ENCODE data around the gene IRF8.
"Not testable (repeated sequence)": the region's sequence is repeated elsewhere in the genome, so short reads cannot be mapped to it uniquely, and the experiment has no call there.

Gene IRF8

GRCh38 chr16:85898521-85899442 is at the start of gene IRF8:
TSS of gene IRF8 (plus strand) at chr16:85899162. CDS start at chr16:85903016, 3,854 bp downstream.
- DNase-seq (ENCODE audit: low read depth), result peak; percentile 74

- no peak for DNase-seq (ENCODE audit: low read depth)
These were observed 49.6 kb upstream of the IRF8 start for GRCh38 chr16:85849388-85849787.

GRCh38 chr16:85850344-85850880 is 48.5 kb upstream of the IRF8 start:
- no peak for DNase-seq (ENCODE audit: low read depth)

- DNase-seq (ENCODE audit: low read depth), result no peak
These were observed 47.8 kb upstream of the IRF8 start for GRCh38 chr16:85851034-85851785.

- DNase-seq (ENCODE audit: low read depth), result no peak
These were observed 45.1 kb upstream of the IRF8 start for GRCh38 chr16:85853547-85854545.

- no peak for DNase-seq (ENCODE audit: low read depth)
These were observed 44.0 kb upstream of the IRF8 start for GRCh38 chr16:85854935-85855334.

- DNase-seq (ENCODE audit: low read depth), result no peak
These were observed 42.9 kb upstream of the IRF8 start for GRCh38 chr16:85856079-85856478.

GRCh38 chr16:85856585-85856984 is 42.4 kb upstream of the IRF8 start:
- DNase-seq (ENCODE audit: low read depth), result no peak

GRCh38 chr16:85857406-85857805 is 41.6 kb upstream of the IRF8 start:
- no peak for DNase-seq (ENCODE audit: low read depth)

GRCh38 chr16:85858571-85858970 is 40.4 kb upstream of the IRF8 start:
- not testable (repeated sequence) for DNase-seq (ENCODE audit: low read depth)

GRCh38 chr16:85858984-85859817 is 39.8 kb upstream of the IRF8 start:
- DNase-seq (ENCODE audit: low read depth), result no peak

GRCh38 chr16:85859818-85860125 is 39.2 kb upstream of the IRF8 start:
- DNase-seq (ENCODE audit: low read depth), result no peak

GRCh38 chr16:85860413-85861094 is 38.4 kb upstream of the IRF8 start:
- no peak for DNase-seq (ENCODE audit: low read depth)

GRCh38 chr16:85861095-85861825 is 37.7 kb upstream of the IRF8 start:
- no peak for DNase-seq (ENCODE audit: low read depth)

- no peak for DNase-seq (ENCODE audit: low read depth)
These were observed 36.2 kb upstream of the IRF8 start for GRCh38 chr16:85862476-85863383.

- no peak for DNase-seq (ENCODE audit: low read depth)
These were observed 35.6 kb upstream of the IRF8 start for GRCh38 chr16:85863384-85863774.

- no peak for DNase-seq (ENCODE audit: low read depth)
These were observed 34.0 kb upstream of the IRF8 start for GRCh38 chr16:85864965-85865364.

- no peak for DNase-seq (ENCODE audit: low read depth)
These were observed 31.8 kb upstream of the IRF8 start for GRCh38 chr16:85867189-85867588.

All from stimulated activated CD8-positive, alpha-beta memory T cell treated with anti-CD3 and anti-CD28 coated beads, Interleukin-4, amount 100 ng/mL, for 24 hours (primary cell).